H9 (cell line): ENCODE data around the gene PRCD. TPM values are rescaled to one million over a fixed set of nuclear protein-coding genes. Genes with fewer than 3 reads are reported as not detected.
"Not testable (repeated sequence)": the region's sequence is repeated elsewhere in the genome, so short reads cannot be mapped to it uniquely, and the experiment has no call there.

Experiments
- DNase-seq: peaks from one replicate; pipeline ENCODE4 v3.0.0-alpha.2; 2017
- H2AFZ ChIP-seq: one replicate; pipeline ENCODE4 v1.6.1; 2013; ENCODE audit warnings: mild to moderate bottlenecking, low read length, control low read depth, moderate library complexity
- H2AK5ac ChIP-seq: 2 replicates; pipeline ENCODE4 v1.6.1; 2013; ENCODE audit warnings: low read length, control low read depth, mixed read lengths; ENCODE audit not compliant: insufficient read length
- H2BK120ac ChIP-seq: one replicate; pipeline ENCODE4 v1.6.1; 2013; ENCODE audit warnings: low read depth, mild to moderate bottlenecking, low read length, control low read depth, inconsistent platforms; ENCODE audit not compliant: poor library complexity, severe bottlenecking
- H2BK12ac ChIP-seq: 2 replicates; pipeline ENCODE4 v1.6.1; 2013; ENCODE audit warnings: low read length, control low read depth, mixed read lengths, low read depth; ENCODE audit not compliant: insufficient read length
- H2BK15ac ChIP-seq: 2 replicates; pipeline ENCODE4 v1.6.1; 2013; ENCODE audit warnings: low read depth, low read length, control low read depth
- H2BK20ac ChIP-seq: one replicate; pipeline ENCODE4 v1.6.1; 2013; ENCODE audit warnings: low read depth, mild to moderate bottlenecking, low read length, control low read depth, inconsistent platforms; ENCODE audit not compliant: poor library complexity, severe bottlenecking
- H2BK5ac ChIP-seq: 2 replicates; pipeline ENCODE4 v1.6.1; 2013; ENCODE audit warnings: low read length, control low read depth, mixed read lengths; ENCODE audit not compliant: insufficient read length
- H3K14ac ChIP-seq: 2 replicates; pipeline ENCODE4 v1.6.1; 2013; ENCODE audit warnings: low read length, control low read depth; ENCODE audit not compliant: insufficient read depth
- H3K18ac ChIP-seq: 2 replicates; pipeline ENCODE4 v1.6.1; 2013; ENCODE audit warnings: low read depth, mild to moderate bottlenecking, mixed read lengths, low read length, control low read depth; ENCODE audit not compliant: insufficient read length
- H3K23ac ChIP-seq: 2 replicates; pipeline ENCODE4 v1.6.1; 2013; ENCODE audit warnings: low read length, control low read depth, mixed read lengths, low read depth; ENCODE audit not compliant: insufficient read length
- H3K23me2 ChIP-seq: 2 replicates; pipeline ENCODE4 v1.6.1; 2013; ENCODE audit warnings: low read depth, mild to moderate bottlenecking, mixed read lengths, low read length, control low read depth; ENCODE audit not compliant: insufficient read length, poor library complexity, severe bottlenecking
- H3K27ac ChIP-seq: 2 replicates; pipeline ENCODE4 v1.5.1; 2013; ENCODE audit warnings: low read length, control low read depth, mixed read lengths, low read depth; ENCODE audit not compliant: insufficient read length
- H3K27me3 ChIP-seq: 2 replicates; pipeline ENCODE4 v1.6.1; 2013; ENCODE audit warnings: low read length, control low read depth, inconsistent platforms; ENCODE audit not compliant: insufficient read depth
- H3K4ac ChIP-seq: 2 replicates; pipeline ENCODE4 v1.6.1; 2013; ENCODE audit warnings: low read depth, mild to moderate bottlenecking, control low read depth, inconsistent platforms, low read length, moderate library complexity
- H3K4me1 ChIP-seq: 2 replicates; pipeline ENCODE4 v1.6.1; 2013; ENCODE audit warnings: low read length, control low read depth, inconsistent platforms; ENCODE audit not compliant: insufficient read depth
- H3K4me2 ChIP-seq: 2 replicates; pipeline ENCODE4 v1.6.1; 2013; ENCODE audit warnings: low read length, control low read depth, mixed read lengths; ENCODE audit not compliant: insufficient read length, insufficient read depth
- H3K56ac ChIP-seq: 2 replicates; pipeline ENCODE4 v1.6.1; 2013; ENCODE audit warnings: low read depth, mild to moderate bottlenecking, mixed read lengths, low read length, control low read depth; ENCODE audit not compliant: insufficient read length
- H3K79me1 ChIP-seq: 2 replicates; pipeline ENCODE4 v1.6.1; 2013; ENCODE audit warnings: low read depth, mild to moderate bottlenecking, moderate library complexity, low read length, control low read depth, inconsistent platforms; ENCODE audit not compliant: insufficient read depth, poor library complexity, severe bottlenecking
- H3K79me2 ChIP-seq: 2 replicates; pipeline ENCODE4 v1.6.1; 2013; ENCODE audit warnings: low read length, control low read depth, inconsistent platforms; ENCODE audit not compliant: insufficient read depth
- H3K9ac ChIP-seq: 2 replicates; pipeline ENCODE4 v1.6.1; 2013; ENCODE audit warnings: low read length, control low read depth, mixed read lengths; ENCODE audit not compliant: insufficient read length; ENCODE audit errors: extremely low read depth
- H3K9me3 ChIP-seq: one replicate; pipeline ENCODE4 v1.6.1; 2013; ENCODE audit warnings: low read depth, low read length, inconsistent platforms; ENCODE audit not compliant: control insufficient read depth
- H3T11ph ChIP-seq: one replicate; pipeline ENCODE4 v1.6.1; 2013; ENCODE audit warnings: mild to moderate bottlenecking, low read length, control low read depth, inconsistent platforms
- H4K20me1 ChIP-seq: one replicate; pipeline ENCODE4 v1.6.1; 2013; ENCODE audit not compliant: control insufficient read depth, insufficient read length, insufficient read depth
- H4K5ac ChIP-seq: 2 replicates; pipeline ENCODE4 v1.6.1; 2013; ENCODE audit warnings: low read depth, mild to moderate bottlenecking, mixed read lengths, low read length, control low read depth; ENCODE audit not compliant: insufficient read length
- H4K8ac ChIP-seq: replicated peaks from 2 replicates; pipeline ENCODE4 v1.6.1; 2013; ENCODE audit warnings: low read length, control low read depth, mixed read lengths, low read depth; ENCODE audit not compliant: insufficient read length
- H4K91ac ChIP-seq: 2 replicates; pipeline ENCODE4 v1.6.1; 2013; ENCODE audit warnings: low read depth, mild to moderate bottlenecking, moderate library complexity, mixed read lengths, low read length, control low read depth; ENCODE audit not compliant: insufficient read length
- H3K27ac Mint-ChIP-seq, 3 experiments: 2 replicates in 2 of 3; 3 replicates in 1 of 3; pipeline ENCODE4 v1.8.0; 2020 to 2021; ENCODE audit warnings: mixed read lengths in 3 of 3, mild to moderate bottlenecking in 1 of 3, moderate library complexity in 1 of 3
- H3K27me3 Mint-ChIP-seq: 2 replicates; pipeline ENCODE4 v1.8.0; 2021; ENCODE audit warnings: low read depth, mild to moderate bottlenecking, moderate library complexity, mixed read lengths
- H3K36me3 Mint-ChIP-seq, 3 experiments: 2 replicates in 2 of 3; 3 replicates in 1 of 3; pipeline ENCODE4 v1.8.0; 2020 to 2021; ENCODE audit warnings: low read depth in 3 of 3, mixed read lengths in 3 of 3; ENCODE audit not compliant: insufficient read depth in 1 of 3
- H3K4me1 Mint-ChIP-seq, 2 experiments: 2 replicates each; pipeline ENCODE4 v1.8.0; 2020; ENCODE audit warnings: mixed read lengths in 2 of 2
- H3K4me3 Mint-ChIP-seq, 2 experiments: 2 replicates in 1 of 2; 3 replicates in 1 of 2; pipeline ENCODE4 v1.8.0; 2020 to 2021; ENCODE audit warnings: mild to moderate bottlenecking in 2 of 2, mixed read lengths in 2 of 2, moderate library complexity in 1 of 2
- H3K9me3 Mint-ChIP-seq, 2 experiments: 2 replicates in 1 of 2; 3 replicates in 1 of 2; pipeline ENCODE4 v1.8.0; 2020; ENCODE audit warnings: mild to moderate bottlenecking in 2 of 2, mixed read lengths in 2 of 2, moderate library complexity in 1 of 2
- CTCF ChIP-seq: fragments of 200-600 bp; sonication (generic); conservative IDR thresholded peaks from 3 replicates; pipeline ENCODE4 v1.8.0; 2021; ENCODE audit warnings: antibody characterized with exemption, mild to moderate bottlenecking
- WGBS: extraction: QIAGEN DNeasy Blood & Tissue Kit; methylation state at CpG from one replicate; pipeline ENCODE4 v1.1.7; 2013; ENCODE audit warnings: missing lambda C conversion rate, low lambda C conversion rate, mixed read lengths; ENCODE audit not compliant: insufficient read length; ENCODE audit errors: extremely low coverage; 5-methylcytosine and 5-hydroxymethylcytosine counted together
- total RNA-seq: library from RNA; stranded (reverse); gene quantifications from 2 replicates; pipeline ENCODE4 v1.2.1, GENCODE V29; 2021

PRCD gene
- total RNA-seq, 1 experiment from 2014 or later: 0.46 TPM

DNA sequence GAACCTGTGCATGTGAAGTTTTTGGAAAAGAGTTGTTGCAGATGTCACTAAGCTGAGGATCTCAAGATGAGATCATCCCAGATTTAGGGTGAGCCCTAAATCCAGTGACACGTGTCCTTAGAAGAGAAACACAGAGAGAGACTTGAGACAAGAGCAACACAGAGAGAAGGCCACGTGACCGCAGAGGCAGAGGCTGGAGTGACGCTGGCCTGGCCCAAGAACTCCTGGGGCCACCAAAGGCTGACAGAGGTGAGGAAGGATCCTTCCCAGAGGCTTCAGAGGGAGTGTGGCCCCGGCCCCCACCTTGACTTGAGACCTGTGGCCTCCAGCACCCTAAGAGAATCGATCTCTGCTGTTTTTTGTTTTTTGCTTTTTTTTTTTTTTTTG is 26.5 kb upstream of the PRCD start:
- Histone ChIP-seq H3K27me3 (no peaks in the 10 kb centered on the region), H3K14ac (no peak overlapping the region), H2BK5ac (no peak overlapping the region), H3K79me1 (no peaks in the 10 kb centered on the region), H2BK15ac (no peak overlapping the region), H3K27ac (no peak overlapping the region), H3K9ac (no peak overlapping the region), H4K91ac (no peak overlapping the region), H3K9me3 (no peaks in the 10 kb centered on the region), H3K23ac (no peak overlapping the region), H4K20me1 (no peaks in the 10 kb centered on the region), H4K5ac (no peak overlapping the region), H3K4me1 (no peaks in the 10 kb centered on the region), H2AFZ (no peak overlapping the region), H3K23me2 (no peaks in the 10 kb centered on the region), H2AK5ac (no peak overlapping the region), H2BK120ac (no peak overlapping the region), H3T11ph (no peak overlapping the region), H3K4ac (no peak overlapping the region), H3K4me2 (no peak overlapping the region), H2BK20ac (no peak overlapping the region), H4K8ac (no peak overlapping the region), H3K79me2 (no peaks in the 10 kb centered on the region), H3K56ac (no peak overlapping the region), H2BK12ac (no peak overlapping the region), H3K18ac (no peak overlapping the region)
- no peak for TF ChIP-seq CTCF
- H3K27me3 Mint-ChIP-seq: peaks cover 15% of the 10 kb centered on the region
- no peak for DNase-seq
- no peak overlapping the region for H3K4me3 Mint-ChIP-seq
- no CpG with 5 or more reads among the region's 6 CpGs for WGBS
- H3K9me3 Mint-ChIP-seq: no peaks in the 10 kb centered on the region; a peak in 1 of 5 replicates
- peaks cover 0 to 3% of the 10 kb centered on the region in 2 experiments; a peak in 1 of 4 replicates for H3K4me1 Mint-ChIP-seq
- no peak overlapping the region for H3K27ac Mint-ChIP-seq
- H3K36me3 Mint-ChIP-seq: no peaks in the 10 kb centered on the region

DNA sequence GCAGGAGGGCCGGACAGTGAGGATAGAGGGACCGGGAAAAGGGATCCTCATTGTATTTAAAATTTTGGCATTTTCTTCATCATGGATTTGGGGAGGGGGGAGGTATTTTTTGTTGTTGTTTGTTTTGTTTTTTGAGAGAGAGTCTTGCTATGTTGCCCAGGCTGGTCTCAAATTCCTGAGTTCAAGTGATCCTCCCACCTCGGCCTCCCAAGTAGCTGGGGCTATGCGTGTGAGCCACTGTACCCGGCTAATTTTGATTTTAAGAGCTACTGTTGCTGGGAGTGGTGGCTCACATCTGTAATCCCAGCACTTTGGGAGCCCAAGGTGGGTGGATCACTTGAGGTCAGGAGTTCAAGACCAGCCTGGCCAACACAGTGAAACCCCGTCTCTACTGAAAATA is 25.5 kb upstream of the PRCD start:
- H3K9me3 Mint-ChIP-seq, H4K5ac ChIP-seq: not testable (repeated sequence)
- no CpG with 5 or more reads among the region's 6 CpGs for WGBS

More for the DNA sequence above, 25.5 kb upstream of the PRCD start:
- H3K79me2 ChIP-seq, H2BK12ac ChIP-seq, H3K18ac ChIP-seq, H3K9ac ChIP-seq, H3K4ac ChIP-seq, H3K27me3 ChIP-seq, H3K27ac Mint-ChIP-seq, H3K14ac ChIP-seq, H4K8ac ChIP-seq, H4K20me1 ChIP-seq, H3K4me1 ChIP-seq, H3K56ac ChIP-seq, H2AK5ac ChIP-seq, H3K79me1 ChIP-seq, H2BK5ac ChIP-seq, H3K4me1 Mint-ChIP-seq, H3K23me2 ChIP-seq, H3K4me3 Mint-ChIP-seq, H2BK20ac ChIP-seq, H3K4me2 ChIP-seq, H3K23ac ChIP-seq, H3K27ac ChIP-seq, H3T11ph ChIP-seq, H4K91ac ChIP-seq, H2AFZ ChIP-seq, H3K9me3 ChIP-seq, DNase-seq, H3K36me3 Mint-ChIP-seq, H2BK15ac ChIP-seq, H2BK120ac ChIP-seq, H3K27me3 Mint-ChIP-seq: not testable (repeated sequence)
